Fibroblast of lung (primary cell): ENCODE data around the gene RASSF3. TPM values are rescaled to one million over a fixed set of nuclear protein-coding genes. Genes with fewer than 3 reads are reported as not detected.
A peak's percentile ranks its signal among the peaks of the same experiment; 100 is the strongest.

Experiments used
- DNase-seq, 2 donors: peaks; one replicate each; pipeline versions ENCODE4 v3.0.0 to v3.0.0-alpha.2; 2010; ENCODE audit warnings: low read depth in 2 of 2
- H2AFZ ChIP-seq: 2 replicates; pipeline ENCODE4 v1.5.1; 2012; ENCODE audit warnings: low read length, control low read depth, inconsistent platforms
- H3K27ac ChIP-seq: 2 replicates; pipeline ENCODE4 v1.5.1; 2011; ENCODE audit warnings: low read length, control low read depth; ENCODE audit not compliant: insufficient read depth
- H3K27me3 ChIP-seq: 2 replicates; pipeline ENCODE4 v1.5.1; 2011; ENCODE audit warnings: mild to moderate bottlenecking, low read length; ENCODE audit not compliant: control insufficient read depth, insufficient read depth
- H3K36me3 ChIP-seq: 2 replicates; pipeline ENCODE4 v1.5.1; 2011; ENCODE audit warnings: low read length; ENCODE audit not compliant: control insufficient read depth, insufficient read depth
- H3K4me1 ChIP-seq: 2 replicates; pipeline ENCODE4 v1.5.1; 2011; ENCODE audit warnings: low read length; ENCODE audit not compliant: control insufficient read depth, insufficient read depth; ENCODE audit errors: extremely low read depth
- H3K4me2 ChIP-seq: 2 replicates; pipeline ENCODE4 v1.5.1; 2011; ENCODE audit warnings: low read length, control low read depth; ENCODE audit not compliant: insufficient read depth; ENCODE audit errors: extremely low read depth
- H3K4me3 ChIP-seq, 4 experiments: fragments of 200-600 bp in 1 of 4; sonication (generic) in 1 of 4; replicated peaks in 1 of 4; 2 replicates each; pipeline ENCODE4 v1.5.1; 2011 to 2016; ENCODE audit warnings: low read length in 4 of 4, low read depth in 3 of 4, mild to moderate bottlenecking in 3 of 4, control low read depth in 2 of 4, inconsistent platforms in 1 of 4, mixed read lengths in 1 of 4; ENCODE audit not compliant: insufficient read depth in 1 of 4; ENCODE audit errors: control extremely low read depth in 1 of 4
- H3K79me2 ChIP-seq: 2 replicates; pipeline ENCODE4 v1.5.1; 2012; ENCODE audit warnings: mild to moderate bottlenecking, low read length, inconsistent platforms; ENCODE audit not compliant: control insufficient read depth, insufficient read depth
- H3K9ac ChIP-seq: 2 replicates; pipeline ENCODE4 v1.5.1; 2011; ENCODE audit warnings: mild to moderate bottlenecking, low read length, control low read depth; ENCODE audit not compliant: insufficient read depth
- H3K9me3 ChIP-seq: 2 replicates; pipeline ENCODE4 v1.5.1; 2012; ENCODE audit warnings: low read depth, low read length; ENCODE audit not compliant: control insufficient read depth, insufficient read depth
- H4K20me1 ChIP-seq: 2 replicates; pipeline ENCODE4 v1.5.1; 2011; ENCODE audit warnings: low read length; ENCODE audit not compliant: control insufficient read depth, insufficient read depth; ENCODE audit errors: extremely low read depth
- EZH2 ChIP-seq: IDR thresholded peaks from 2 replicates; pipeline ENCODE4 v1.5.1; 2012; ENCODE audit warnings: low read length, control low read depth, mild to moderate bottlenecking; ENCODE audit errors: missing control alignments
- polyA plus RNA-seq, 2 donors: library from polyadenylated mRNA; depleted of rRNA in 1 of 2; stranded (reverse) in 1 of 2; unstranded in 1 of 2; fragments of >200 nt; gene quantifications; 2 replicates each; pipeline ENCODE4 v1.2.1, GENCODE V29; 2011 to 2012; ENCODE audit warnings: missing spikeins in 1 of 2
- total RNA-seq: library from RNA; depleted of rRNA; stranded (reverse); fragments of >200 nt; gene quantifications from 2 replicates; pipeline ENCODE4 v1.2.1, GENCODE V29; 2014
- TF ChIP-seq, protein P1 (sequence below), 2 donors: IDR thresholded peaks in 1 of 2; conservative IDR thresholded peaks in 1 of 2; 1 replicate in 1 of 2; 2 replicates in 1 of 2; pipeline ENCODE4 v1.5.1; 2011 to 2012; ENCODE audit warnings: low read length in 2 of 2, control low read depth in 1 of 2, inconsistent platforms in 1 of 2, low read depth in 1 of 2, mild to moderate bottlenecking in 1 of 2

The RASSF3 gene
- total and polyA plus RNA-seq, 2 donors (not counting 1 experiment from before 2014, with no cell fraction given) = 37.7 to 45.9 TPM

GRCh38 chr12:64714551-64714968 is 104.3 kb downstream of the RASSF3 start:
- Histone ChIP-seq H3K4me3 (no peak overlapping the region), H3K27me3 (no peaks in the 10 kb centered on the region), H3K9me3 (no peaks in the 10 kb centered on the region), H3K36me3 (peaks cover 5% of the 10 kb centered on the region), H4K20me1 (no peaks in the 10 kb centered on the region), H3K4me1 (no peaks in the 10 kb centered on the region), H3K9ac (no peak overlapping the region), H3K4me2 (no peak overlapping the region), H3K27ac (no peak overlapping the region), H2AFZ (no peak overlapping the region), H3K79me2 (no peaks in the 10 kb centered on the region)
- no peak for TF ChIP-seq EZH2
- TF ChIP-seq, protein P1, sequence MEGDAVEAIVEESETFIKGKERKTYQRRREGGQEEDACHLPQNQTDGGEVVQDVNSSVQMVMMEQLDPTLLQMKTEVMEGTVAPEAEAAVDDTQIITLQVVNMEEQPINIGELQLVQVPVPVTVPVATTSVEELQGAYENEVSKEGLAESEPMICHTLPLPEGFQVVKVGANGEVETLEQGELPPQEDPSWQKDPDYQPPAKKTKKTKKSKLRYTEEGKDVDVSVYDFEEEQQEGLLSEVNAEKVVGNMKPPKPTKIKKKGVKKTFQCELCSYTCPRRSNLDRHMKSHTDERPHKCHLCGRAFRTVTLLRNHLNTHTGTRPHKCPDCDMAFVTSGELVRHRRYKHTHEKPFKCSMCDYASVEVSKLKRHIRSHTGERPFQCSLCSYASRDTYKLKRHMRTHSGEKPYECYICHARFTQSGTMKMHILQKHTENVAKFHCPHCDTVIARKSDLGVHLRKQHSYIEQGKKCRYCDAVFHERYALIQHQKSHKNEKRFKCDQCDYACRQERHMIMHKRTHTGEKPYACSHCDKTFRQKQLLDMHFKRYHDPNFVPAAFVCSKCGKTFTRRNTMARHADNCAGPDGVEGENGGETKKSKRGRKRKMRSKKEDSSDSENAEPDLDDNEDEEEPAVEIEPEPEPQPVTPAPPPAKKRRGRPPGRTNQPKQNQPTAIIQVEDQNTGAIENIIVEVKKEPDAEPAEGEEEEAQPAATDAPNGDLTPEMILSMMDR (conservative IDR thresholded peaks at IDR 0.05 in 1 of 2, IDR thresholded peaks at IDR 0.05 in 1 of 2; ENCODE audit: low read depth in 1 of 2, low read length in 2 of 2) = no peak
- DNase-seq = no peak

- Histone ChIP-seq H3K9me3 (no peaks in the 10 kb centered on the region), H3K4me2 (no peak overlapping the region), H3K27ac (no peak overlapping the region), H3K4me1 (no peaks in the 10 kb centered on the region), H3K27me3 (no peaks in the 10 kb centered on the region), H3K79me2 (no peaks in the 10 kb centered on the region), H4K20me1 (no peaks in the 10 kb centered on the region), H3K4me3 (no peak overlapping the region), H3K36me3 (peaks cover 6% of the 10 kb centered on the region), H3K9ac (no peak overlapping the region), H2AFZ (no peak overlapping the region)
- DNase-seq = no peak
- TF ChIP-seq, protein P1 (conservative IDR thresholded peaks at IDR 0.05 in 1 of 2, IDR thresholded peaks at IDR 0.05 in 1 of 2; ENCODE audit: low read depth in 1 of 2, low read length in 2 of 2) = no peak
- TF ChIP-seq EZH2 = no peak
Observed at GRCh38 chr12:64716371-64716770, 106.1 kb downstream of the RASSF3 start.

GRCh38 chr12:64716839-64717455 is 106.7 kb downstream of the RASSF3 start:
- peaks cover 7% of the 10 kb centered on the region for H3K36me3 ChIP-seq
- H3K4me3 ChIP-seq = no peak overlapping the region
- DNase-seq = peak in 1 of 2 donors; percentile 56
- no peak overlapping the region for H3K4me2 ChIP-seq
- H3K27ac ChIP-seq = no peak overlapping the region
- H3K4me1 ChIP-seq = no peaks in the 10 kb centered on the region
- TF ChIP-seq, protein P1 (conservative IDR thresholded peaks at IDR 0.05 in 1 of 2, IDR thresholded peaks at IDR 0.05 in 1 of 2; ENCODE audit: low read depth in 1 of 2, low read length in 2 of 2) = no peak
- TF ChIP-seq EZH2 = no peak
- no peak overlapping the region for H2AFZ ChIP-seq
- no peaks in the 10 kb centered on the region for H3K9me3 ChIP-seq
- no peak overlapping the region for H3K9ac ChIP-seq
- H4K20me1 ChIP-seq = no peaks in the 10 kb centered on the region
- no peaks in the 10 kb centered on the region for H3K27me3 ChIP-seq
- no peaks in the 10 kb centered on the region for H3K79me2 ChIP-seq
